Glomerular endothelial cell (primary cell): ENCODE results near the gene CYP46A1. TPM values are rescaled to one million over a fixed set of nuclear protein-coding genes. Genes with fewer than 3 reads are reported as not detected.
"Not testable (repeated sequence)": the region's sequence is repeated elsewhere in the genome, so short reads cannot be mapped to it uniquely, and the experiment has no call there.

Source experiments
- DNase-seq: peaks from one replicate; pipeline ENCODE4 v3.0.0-alpha.2; 2011; ENCODE audit warnings: low read depth, low spot score; ENCODE audit errors: extremely low read depth
- total RNA-seq: library from RNA; depleted of rRNA; stranded (reverse); fragments of >200 nt; gene quantifications from 2 replicates; pipeline ENCODE4 v1.2.3, GENCODE V29; 2015

The CYP46A1 gene
- total RNA-seq, 1 donor from 2014 or later, result 0.12 TPM

DNA sequence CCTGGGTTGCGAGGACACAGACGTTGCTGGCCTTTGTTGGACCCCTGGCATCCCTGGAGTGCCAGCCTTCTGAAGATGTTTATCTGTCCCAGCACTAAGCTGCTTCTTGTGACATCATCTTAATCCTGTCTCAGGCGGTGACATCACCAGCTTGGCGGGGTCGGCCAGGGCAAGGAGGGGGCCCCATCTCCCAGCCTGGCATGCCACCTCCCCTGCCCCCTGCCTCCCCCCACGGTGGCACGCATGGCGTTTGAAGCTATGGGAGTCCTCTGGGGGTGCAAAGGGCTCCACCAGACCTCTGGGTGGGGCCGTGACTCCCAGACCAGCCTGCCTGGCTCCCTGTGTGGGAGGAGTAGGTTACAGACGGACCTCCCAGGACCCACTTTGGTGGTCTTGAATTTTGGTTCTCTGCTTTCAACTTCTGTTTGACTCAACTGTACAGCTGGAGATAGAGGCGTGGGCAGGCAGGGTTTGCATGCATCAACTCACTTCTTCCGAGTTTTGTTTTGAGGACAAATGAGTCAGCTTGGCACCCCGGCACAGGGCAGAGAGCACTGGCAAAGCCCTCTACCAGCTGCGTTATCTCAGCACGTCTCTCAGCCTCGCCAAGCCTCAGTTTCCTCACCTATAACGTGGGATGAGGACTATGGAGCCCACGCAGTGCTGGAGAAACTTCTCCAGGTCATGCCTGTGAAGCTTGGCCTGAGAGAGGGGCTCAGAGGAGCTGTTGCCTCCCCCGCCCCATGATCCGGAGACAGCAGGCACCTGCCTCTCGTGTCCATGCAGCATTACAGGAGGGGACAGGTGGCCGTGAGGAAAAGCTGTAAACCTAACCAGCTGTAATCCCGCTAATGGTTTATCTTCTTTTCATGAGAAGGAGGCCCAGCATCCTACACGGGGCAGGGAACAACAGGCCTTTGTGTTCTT is 70.3 kb downstream of the CYP46A1 start:
- no peak for DNase-seq

DNA sequence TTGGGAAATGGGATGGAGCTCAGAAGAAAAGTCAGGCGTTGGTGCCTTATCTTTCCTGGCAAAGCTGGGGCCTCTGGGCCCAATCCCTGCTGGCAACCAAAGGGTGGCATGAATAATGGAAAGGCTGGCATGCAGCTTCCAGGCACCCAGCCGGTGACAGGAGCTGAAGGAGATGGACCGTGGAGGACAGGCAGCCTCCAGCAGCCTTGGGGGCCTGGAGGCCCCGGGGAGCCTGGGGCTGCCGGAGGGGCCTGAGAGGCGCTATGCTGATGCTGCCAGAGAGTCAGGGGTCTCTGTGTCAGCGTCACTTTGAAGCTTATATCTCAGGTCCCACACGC is 70.9 kb downstream of the CYP46A1 start:
- DNase-seq, result no peak

- DNase-seq, result no peak
Observed at GRCh38 chr14:99755629-99756603, 71.8 kb downstream of the CYP46A1 start.

DNA sequence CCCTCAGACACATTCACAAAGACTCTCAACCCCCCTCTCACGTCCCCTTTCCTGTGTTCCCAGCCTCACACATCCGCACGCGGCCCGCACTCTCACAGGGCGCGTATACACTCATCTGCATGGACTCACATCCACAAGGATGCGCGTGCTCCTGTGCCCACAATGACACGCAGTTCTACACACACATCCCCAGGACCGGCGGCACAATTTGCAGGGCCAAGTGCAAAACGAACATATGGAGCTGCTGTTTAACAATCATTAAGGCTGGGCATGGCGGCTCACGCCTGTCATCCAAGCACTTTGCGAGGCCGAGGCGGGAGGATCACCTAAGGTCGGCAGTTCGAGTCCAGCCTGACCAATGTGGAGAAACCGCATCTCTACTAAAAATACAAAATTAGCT is 72.7 kb downstream of the CYP46A1 start:
- no peak for DNase-seq

- no peak for DNase-seq
Observed at GRCh38 chr14:99757331-99758070, 73.4 kb downstream of the CYP46A1 start.

- DNase-seq, result no peak
Observed at GRCh38 chr14:99758121-99758821, 74.2 kb downstream of the CYP46A1 start.

GRCh38 chr14:99758872-99759545 is 74.9 kb downstream of the CYP46A1 start:
- DNase-seq, result no peak

DNA sequence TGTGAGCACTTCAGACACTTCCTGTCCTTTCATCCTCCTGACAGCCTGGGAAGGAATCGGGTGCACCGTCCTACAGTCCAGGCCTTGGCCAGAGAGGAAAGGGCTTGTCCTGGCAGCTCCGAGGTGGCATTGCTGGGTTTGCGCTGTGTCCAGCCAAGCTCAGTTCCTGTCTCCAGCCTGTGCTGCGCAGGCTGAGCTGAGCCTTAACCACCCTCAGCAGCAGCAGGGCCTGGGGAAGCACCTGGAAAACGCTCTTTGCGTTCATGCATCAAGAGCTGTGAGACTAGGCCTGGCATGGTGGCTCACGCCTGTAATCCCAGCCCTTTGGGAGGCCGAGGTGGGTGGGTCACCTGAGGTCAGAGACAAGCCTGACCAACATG is 75.4 kb downstream of the CYP46A1 start:
- DNase-seq, result no peak

GRCh38 chr14:99760817-99761216 is 76.7 kb downstream of the CYP46A1 start:
- no peak for DNase-seq

DNA sequence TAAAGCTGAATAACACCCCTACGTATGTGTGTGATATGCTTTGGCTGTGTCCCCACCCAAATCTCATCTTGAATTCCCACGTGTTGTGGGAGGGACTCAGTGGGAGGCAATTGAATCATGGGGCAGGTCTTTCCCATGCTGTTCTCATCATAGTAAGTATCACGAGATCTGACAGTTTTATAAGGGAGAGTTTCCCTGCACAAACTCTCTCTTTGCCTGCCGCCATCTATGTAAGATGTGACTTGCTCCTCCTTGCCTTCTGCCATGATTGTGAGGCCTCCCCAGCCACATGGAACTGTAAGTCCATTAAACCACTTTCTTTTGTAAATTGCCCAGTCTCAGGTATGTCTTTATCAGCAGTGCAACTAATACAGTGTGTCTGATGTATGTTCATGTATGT is 78.8 kb downstream of the CYP46A1 start:
- DNase-seq, result not testable (repeated sequence)

GRCh38 chr14:99763527-99764221 is 79.6 kb downstream of the CYP46A1 start:
- DNase-seq, result no peak

DNA sequence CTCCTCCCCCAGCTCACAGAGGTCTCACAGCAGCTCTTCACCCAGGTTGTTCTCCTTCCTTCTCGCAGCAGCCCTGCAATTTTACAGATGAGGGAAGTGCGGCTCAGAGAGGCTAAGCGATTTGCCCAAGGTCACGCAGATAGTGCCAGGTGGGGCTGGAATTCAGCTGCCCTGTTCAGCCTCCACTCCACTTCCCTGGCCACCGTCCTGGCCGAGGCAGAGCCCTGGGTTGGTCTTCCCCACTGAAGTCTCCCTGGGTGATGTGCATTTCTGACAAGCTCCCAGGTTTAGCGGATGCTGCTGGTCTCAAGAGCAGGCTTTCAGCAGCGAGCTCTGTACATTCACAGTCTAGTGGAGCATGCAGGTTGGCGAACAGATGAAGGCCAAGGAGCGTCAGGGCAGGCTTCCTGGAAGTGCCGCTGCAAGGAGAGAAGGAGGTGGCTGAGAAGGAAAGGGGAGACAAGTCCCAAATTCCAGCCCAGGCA is 80.2 kb downstream of the CYP46A1 start:
- no peak for DNase-seq

DNA sequence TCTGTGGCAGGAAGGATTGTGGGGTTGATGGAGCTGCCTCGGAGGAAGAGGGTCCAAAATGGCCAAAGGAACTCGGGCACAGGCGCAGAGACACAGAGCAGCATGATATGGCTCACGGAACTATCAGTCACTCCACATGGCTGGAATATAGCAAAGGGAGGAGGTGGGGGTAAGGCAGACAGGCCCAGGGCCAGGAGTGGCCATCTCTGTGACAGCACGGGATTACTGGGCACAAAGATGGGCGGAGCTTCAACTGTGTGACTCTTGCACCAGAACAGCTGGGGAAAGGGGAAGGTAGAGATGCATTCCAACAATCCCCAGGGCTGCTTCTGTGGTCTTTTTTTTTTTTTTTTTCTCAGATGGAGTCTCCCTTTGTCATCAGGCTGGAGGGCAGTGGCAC is 84.3 kb downstream of the CYP46A1 start:
- no peak for DNase-seq

- no peak for DNase-seq
Observed at GRCh38 chr14:99769123-99769522, 85.0 kb downstream of the CYP46A1 start.

- no peak for DNase-seq
Observed at GRCh38 chr14:99769799-99770198, 85.7 kb downstream of the CYP46A1 start.

DNA sequence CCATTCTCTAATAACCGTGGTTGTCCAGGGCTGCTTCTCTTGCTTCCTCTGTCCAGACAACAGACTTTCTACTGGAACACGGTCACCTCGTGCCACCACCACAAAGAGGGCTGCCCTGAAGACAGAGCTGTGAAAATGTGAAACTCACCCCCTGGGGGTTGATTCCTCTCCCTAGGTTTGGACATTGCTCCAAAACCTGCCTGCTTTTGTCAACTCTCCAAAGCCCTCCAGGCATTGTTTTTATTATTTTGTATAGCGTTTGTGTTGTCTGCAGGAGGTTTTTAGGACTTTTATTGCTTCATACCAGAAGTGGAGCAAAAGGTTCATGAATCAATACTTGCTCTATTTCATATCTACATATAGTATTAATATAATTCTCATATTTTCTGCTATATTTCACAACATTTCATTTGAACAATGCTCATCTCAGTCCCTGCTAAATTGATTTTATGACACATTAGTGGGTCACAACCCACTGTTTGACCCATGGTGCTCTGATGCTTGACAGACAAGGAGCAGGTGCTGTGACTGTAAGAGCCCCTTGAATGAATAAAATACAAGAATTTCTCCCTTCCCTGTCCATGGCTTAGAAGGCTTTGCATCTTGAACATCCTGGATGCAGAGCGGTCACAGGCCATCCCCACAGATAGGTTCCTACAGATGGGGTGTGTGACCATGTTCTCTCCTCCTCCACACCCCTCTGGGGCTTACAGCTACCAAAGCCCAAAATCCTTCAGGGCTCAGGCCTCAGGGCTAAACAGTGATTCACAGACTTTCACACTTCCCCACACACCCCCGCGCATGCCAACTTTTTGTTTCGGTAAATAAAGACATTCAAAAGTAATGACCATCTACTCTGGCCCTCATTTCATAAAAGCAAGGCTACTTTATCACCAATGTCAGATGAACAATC is 88.5 kb downstream of the CYP46A1 start:
- no peak for DNase-seq

DNA sequence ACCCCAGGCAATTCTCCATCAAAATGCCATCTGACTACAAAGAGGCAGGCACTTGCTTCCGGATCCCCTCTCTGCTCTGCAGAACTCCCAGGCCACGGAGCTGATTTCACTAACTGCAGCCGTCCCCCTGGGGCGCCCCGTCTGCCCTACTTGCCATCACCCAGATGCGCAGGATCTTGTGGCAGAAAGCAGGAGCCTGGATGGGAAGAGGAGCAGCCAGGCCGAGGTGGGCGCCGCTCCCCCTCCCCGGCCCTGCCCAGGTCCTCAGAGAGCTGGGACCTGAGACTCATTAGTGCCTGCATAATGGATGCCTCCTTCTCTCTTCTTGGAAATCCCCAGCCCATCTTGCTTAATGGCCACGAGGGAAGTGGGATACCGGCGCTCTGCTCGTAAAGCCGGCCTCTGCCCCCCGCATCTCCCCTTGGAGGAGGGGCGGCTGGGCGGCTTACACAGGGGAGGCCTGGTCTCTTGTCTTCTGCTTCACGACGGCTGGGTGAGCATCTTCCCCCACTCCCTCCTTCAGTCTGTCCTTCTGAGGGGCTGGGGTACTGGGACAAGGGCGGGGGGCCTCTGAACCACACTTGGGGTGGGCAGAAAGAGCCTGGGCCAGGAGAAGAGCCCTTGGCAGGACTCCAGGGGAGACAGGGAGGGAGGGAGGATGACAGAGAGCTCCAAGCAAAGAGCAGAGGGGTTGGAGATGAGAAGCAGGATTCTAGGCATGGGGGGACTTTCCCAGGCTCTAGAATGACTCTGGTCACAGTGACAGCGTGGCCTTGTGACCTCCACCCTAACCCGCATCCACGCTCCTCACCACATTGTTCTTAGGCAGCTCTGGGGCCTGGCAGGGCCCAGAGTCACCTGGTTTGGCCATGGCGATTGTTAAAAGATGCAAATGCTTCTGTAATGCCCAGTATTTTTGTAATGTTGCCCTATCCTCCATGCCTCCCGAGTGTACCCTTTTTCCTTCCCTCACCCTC is 89.7 kb downstream of the CYP46A1 start:
- no peak for DNase-seq
